Measurements from ENCODE around the gene SPIRE2.

The SPIRE2 gene

DNA sequence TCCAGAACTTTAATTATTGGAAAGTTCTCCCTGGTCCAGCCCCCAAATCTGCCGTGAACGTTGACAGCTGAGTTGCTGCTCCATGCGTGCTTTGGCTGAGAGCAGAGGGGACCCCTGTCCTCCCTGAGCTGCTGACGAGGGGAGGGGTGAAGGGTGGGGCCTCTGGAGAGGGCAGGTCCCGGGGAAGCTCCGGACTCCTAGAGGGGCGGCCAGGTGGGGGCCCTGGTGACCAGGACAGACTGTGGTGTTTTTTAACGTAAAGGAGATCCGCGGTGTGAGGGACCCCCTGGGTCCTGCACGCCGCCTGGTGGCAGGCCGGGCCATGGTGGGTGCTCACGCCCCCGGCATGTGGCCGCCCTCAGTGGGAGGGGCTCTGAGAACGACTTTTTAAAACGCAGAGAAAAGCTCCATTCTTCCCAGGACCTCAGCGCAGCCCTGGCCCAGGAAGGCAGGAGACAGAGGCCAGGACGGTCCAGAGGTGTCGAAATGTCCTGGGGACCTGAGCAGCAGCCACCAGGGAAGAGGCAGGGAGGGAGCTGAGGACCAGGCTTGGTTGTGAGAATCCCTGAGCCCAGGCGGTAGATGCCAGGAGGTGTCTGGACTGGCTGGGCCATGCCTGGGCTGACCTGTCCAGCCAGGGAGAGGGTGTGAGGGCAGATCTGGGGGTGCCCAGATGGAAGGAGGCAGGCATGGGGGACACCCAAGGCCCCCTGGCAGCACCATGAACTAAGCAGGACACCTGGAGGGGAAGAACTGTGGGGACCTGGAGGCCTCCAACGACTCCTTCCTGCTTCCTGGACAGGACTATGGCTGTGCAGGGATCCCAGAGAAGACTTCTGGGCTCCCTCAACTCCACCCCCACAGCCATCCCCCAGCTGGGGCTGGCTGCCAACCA lies 90.4 kb downstream of the SPIRE2 start, which contains the start of gene MC1R:
TSS of gene MC1R (plus strand) at position 410 of the 895 bp plus-strand sequence. CDS start at position 807, 397 bp downstream.
- DNase-seq = no peak

DNA sequence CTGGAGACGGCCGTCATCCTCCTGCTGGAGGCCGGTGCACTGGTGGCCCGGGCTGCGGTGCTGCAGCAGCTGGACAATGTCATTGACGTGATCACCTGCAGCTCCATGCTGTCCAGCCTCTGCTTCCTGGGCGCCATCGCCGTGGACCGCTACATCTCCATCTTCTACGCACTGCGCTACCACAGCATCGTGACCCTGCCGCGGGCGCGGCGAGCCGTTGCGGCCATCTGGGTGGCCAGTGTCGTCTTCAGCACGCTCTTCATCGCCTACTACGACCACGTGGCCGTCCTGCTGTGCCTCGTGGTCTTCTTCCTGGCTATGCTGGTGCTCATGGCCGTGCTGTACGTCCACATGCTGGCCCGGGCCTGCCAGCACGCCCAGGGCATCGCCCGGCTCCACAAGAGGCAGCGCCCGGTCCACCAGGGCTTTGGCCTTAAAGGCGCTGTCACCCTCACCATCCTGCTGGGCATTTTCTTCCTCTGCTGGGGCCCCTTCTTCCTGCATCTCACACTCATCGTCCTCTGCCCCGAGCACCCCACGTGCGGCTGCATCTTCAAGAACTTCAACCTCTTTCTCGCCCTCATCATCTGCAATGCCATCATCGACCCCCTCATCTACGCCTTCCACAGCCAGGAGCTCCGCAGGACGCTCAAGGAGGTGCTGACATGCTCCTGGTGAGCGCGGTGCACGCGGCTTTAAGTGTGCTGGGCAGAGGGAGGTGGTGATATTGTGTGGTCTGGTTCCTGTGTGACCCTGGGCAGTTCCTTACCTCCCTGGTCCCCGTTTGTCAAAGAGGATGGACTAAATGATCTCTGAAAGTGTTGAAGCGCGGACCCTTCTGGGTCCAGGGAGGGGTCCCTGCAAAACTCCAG lies 91.5 kb downstream of the SPIRE2 start:
- DNase-seq = no peak

DNA sequence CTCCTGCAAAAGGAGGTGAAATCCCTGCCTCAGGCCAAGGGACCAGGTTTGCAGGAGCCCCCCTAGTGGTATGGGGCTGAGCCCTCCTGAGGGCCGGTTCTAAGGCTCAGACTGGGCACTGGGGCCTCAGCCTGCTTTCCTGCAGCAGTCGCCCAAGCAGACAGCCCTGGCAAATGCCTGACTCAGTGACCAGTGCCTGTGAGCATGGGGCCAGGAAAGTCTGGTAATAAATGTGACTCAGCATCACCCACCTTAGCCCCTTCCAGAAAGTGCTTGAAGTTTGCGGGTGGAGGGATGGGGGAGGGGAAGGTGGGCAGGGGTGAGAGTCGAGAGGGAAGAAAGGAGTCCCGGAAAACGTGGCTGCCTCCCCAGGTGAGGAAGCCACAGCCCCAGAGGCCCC lies 92.4 kb downstream of the SPIRE2 start:
- no peak for DNase-seq

Measured in CD4-positive, alpha-beta T cell treated with Interleukin-12 subunit alpha and Interleukin-12 subunit beta, for 1 hour (primary cell).